ENCODE data around the gene BRD4.
A peak's percentile ranks its signal among the peaks of the same experiment; 100 is the strongest.

The BRD4 gene

DNA sequence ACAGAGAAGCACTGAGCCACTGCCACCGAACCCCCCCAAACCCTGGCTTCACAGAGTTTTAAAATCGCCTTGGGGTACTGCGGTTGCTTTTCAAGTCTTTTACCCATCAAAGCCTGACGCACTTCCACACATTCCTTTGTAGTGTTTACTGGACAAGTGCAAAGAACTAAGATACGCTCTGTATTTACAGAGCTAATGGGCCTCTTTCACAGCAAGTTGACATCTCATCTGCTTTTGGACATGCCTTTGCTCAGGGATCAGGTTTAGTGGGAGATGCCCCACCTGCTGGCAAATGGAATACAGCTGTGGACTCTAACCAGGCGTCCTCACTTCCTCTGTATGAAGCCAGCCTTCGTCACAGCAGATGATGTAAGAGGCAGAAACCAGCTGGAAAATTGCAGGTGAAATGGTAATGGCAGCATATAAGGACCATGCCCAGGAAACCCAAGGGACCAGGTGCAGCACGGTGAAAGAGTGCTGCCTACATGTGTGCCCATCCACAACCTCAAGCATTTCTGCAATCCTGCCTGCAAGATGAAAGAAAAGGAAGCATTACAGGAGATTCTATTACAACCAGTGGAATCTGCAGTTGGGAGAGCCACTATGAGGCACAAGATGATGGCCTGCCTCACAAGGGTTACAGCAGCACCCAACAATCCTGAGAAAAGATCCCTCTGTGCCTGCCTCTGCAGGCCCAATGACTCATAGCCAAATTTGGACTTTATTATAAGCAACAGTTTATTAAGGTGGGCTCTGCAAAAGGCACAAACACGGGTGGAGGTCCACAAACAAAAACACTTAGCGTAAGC lies 34.7 kb downstream of the BRD4 start:
- H3K4me3 ChIP-seq: peak overlapping the region; percentile 39
- peak overlapping the region; percentile 41 to 64 for H3K27ac ChIP-seq
- DNase-seq (ENCODE audit: low spot score): no peak
- TF ChIP-seq, protein P1, sequence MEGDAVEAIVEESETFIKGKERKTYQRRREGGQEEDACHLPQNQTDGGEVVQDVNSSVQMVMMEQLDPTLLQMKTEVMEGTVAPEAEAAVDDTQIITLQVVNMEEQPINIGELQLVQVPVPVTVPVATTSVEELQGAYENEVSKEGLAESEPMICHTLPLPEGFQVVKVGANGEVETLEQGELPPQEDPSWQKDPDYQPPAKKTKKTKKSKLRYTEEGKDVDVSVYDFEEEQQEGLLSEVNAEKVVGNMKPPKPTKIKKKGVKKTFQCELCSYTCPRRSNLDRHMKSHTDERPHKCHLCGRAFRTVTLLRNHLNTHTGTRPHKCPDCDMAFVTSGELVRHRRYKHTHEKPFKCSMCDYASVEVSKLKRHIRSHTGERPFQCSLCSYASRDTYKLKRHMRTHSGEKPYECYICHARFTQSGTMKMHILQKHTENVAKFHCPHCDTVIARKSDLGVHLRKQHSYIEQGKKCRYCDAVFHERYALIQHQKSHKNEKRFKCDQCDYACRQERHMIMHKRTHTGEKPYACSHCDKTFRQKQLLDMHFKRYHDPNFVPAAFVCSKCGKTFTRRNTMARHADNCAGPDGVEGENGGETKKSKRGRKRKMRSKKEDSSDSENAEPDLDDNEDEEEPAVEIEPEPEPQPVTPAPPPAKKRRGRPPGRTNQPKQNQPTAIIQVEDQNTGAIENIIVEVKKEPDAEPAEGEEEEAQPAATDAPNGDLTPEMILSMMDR (IDR thresholded peaks at IDR 0.05): no peak

DNA sequence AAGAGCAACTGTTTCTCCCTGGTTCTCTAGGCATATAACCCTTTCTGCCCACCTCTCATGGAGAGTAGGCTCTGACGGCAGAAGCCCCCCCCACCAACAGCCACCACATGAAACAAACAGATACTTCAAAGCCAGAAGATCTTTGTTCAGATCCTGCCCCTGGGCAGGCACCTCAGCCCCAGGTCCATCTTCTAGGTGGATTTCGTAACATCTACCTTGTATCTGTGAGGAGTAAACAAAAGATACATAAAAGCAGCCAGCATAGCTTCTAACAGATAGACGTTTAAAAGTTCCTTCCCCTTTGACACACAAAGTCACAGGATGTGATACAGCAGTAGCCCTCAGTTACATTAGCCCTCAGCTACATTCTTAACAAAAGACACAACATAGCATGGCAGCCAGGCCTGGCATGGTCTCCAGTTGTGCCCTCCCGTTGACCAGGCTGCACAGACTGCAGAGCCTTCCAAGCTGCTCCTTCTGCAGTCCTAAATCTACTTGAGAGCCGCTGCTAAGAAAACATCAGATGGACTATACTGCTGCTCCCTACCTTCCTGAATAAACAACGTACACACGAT lies 35.4 kb downstream of the BRD4 start:
- TF ChIP-seq, protein P1 (IDR thresholded peaks at IDR 0.05): no peak
- no peak for DNase-seq (ENCODE audit: low spot score)
- H3K27ac ChIP-seq: peak overlapping the region; percentile 41 to 64
- H3K4me3 ChIP-seq: peak overlapping the region; percentile 39

DNA sequence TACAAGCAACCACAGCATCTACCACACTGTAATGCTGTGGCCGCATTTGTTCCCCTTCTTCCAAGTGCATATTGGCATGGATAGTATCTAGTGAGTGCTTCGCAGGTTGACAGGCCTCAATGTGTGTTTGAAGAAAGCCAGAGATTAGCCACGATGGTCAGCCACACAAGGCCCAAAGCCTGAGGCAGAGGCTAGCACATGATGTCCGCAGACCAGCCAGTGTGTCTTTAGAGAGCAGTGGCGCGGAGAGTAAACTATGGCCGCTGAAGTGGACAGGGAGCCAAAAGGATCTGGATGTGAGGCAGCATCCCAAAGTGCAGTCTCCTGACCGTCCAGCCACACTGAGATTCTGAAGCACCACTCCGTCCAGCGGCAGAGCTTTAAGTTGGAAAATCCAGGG lies 36.0 kb downstream of the BRD4 start:
- no peak for DNase-seq (ENCODE audit: low spot score)
- Histone ChIP-seq H3K27ac (peak overlapping the region; percentile 41 to 64), H3K4me3 (peak overlapping the region; percentile 39)
- TF ChIP-seq, protein P1 (IDR thresholded peaks at IDR 0.05): no peak

DNA sequence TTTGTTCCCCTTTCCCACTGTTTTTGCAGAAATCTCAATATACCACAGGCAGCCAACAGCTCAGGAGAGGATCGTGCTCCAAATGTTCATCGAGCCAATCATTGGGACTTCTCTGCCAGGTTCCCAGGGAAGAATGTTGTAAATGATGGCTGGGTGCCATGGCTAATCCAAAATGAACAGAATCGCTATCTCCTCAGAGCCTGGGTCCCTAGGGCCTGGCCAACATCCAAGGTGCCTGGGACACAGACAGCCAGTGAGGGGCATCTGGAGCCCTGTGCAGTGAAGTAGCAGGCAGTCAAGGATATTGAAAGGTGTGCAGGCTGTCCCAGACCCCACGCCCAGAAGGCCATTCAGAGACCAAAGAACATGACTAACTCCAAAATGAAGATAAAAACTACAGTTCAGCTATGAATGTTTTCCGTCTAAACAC lies 37.8 kb downstream of the BRD4 start:
- Histone ChIP-seq H3K4me3 (peak overlapping the region; percentile 41), H3K27ac (peak overlapping the region; percentile 29 to 65)
- DNase-seq (ENCODE audit: low spot score): no peak
- TF ChIP-seq, protein P1 (IDR thresholded peaks at IDR 0.05): no peak

DNA sequence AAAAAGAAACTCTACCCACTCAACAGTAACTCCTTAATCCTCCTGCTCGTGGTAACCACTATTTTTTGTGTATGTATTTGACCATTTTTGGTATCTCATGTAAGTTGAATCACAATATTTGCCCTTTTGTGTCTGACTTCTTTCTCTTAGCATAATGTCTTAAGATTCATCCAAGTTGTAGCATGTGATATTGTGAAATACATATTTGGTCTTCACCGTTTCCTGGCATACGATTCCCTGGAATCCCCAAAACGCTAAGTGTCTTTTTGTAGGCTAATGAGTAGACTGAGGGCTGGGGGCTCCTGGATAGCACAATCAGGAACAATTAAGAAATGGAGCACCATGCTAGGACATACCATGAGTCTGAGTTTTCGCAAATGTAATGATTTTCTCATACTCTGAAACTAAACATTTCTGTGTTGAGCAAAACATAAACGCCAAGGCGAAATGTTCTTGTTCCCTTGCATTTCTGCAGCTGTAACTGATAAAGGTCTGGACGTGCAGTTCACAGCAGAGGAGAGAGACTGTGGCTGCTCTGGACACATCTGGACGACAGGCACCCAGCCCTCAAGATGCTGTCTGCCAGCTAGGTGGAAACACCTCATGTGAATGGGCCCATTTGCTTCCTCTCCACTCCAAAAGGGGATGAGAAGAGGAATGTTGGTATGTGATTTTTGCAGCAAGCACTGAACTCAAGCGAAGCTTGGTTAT lies 38.4 kb downstream of the BRD4 start:
- peak overlapping the region; percentile 29 to 65 for H3K27ac ChIP-seq
- no peak for DNase-seq (ENCODE audit: low spot score)

DNA sequence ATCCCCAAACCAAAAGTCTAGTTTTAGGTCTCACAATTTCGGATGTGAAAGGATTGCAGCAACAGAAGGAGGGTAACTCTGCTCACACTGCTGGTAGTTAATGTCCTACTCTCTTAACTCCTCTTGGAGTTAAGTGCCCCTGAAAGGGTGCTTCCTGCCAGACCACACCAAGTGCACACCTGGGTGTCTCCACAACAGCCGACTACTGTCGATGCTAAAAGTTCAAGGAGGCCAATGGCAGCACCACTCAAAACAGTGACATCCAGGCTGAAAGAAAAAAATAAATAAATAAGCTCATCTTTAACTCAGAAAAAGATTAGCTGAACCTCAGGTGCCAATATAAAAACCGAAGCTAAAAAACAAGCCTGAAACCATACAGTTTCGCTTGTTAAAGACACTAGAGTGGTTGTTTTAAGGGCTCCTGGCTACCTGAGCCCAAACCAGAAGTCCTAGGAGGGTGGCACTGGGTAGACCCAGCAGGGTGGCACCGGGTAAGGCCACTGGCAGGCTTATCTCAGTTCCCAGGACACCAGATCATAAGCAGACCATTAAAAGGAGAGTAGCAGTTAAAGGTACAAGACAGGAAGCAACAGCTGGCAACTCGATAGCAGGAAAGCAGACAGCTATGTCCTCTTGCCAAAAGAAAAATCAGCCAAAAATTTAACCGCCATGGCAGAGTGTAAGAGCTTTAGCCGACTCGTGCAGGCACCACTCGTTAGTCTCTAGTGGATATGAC lies 39.3 kb downstream of the BRD4 start:
- TF ChIP-seq, protein P1 (IDR thresholded peaks at IDR 0.05): no peak
- peak overlapping the region; percentile 41 for H3K4me3 ChIP-seq
- H3K27ac ChIP-seq: peak overlapping the region; percentile 29 to 31
- no peak for DNase-seq (ENCODE audit: low spot score)

More for the DNA sequence above, 38.4 kb downstream of the BRD4 start:
- TF ChIP-seq, protein P1 (IDR thresholded peaks at IDR 0.05): no peak
- H3K4me3 ChIP-seq: peak overlapping the region; percentile 41

Measured in coronary artery (tissue), 2 donors.